NOMO-1 treated with DMSO at 0.1 percent for 48 hours (cell line): ENCODE results near the gene TUBB3.

Source experiments
- DNase-seq: peaks from one replicate; lab custom pipeline; 2025; ENCODE audit not compliant: unreplicated experiment; lab: John Stamatoyannopoulos, UW

The TUBB3 gene

DNA sequence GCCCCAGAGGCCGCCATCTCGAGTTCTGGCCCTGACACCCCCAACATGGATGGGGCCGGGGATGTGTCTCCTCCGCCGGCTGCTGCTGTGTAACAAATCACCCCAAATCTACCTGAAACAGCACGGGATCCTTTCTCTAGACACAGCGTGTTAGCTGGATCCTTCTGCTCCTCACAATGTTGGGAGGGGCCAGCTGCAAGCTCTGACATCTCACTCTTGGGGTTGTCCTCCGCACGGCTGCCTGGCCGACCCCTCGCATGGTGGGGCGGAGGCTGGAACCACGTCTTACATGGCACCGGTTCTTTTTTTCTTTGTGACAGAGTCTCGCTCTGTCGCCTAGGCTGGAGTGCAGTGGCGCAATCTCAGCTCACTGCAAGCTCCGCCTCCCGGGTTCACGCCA lies 13.8 kb downstream of the TUBB3 start:
- no peak for DNase-seq

DNA sequence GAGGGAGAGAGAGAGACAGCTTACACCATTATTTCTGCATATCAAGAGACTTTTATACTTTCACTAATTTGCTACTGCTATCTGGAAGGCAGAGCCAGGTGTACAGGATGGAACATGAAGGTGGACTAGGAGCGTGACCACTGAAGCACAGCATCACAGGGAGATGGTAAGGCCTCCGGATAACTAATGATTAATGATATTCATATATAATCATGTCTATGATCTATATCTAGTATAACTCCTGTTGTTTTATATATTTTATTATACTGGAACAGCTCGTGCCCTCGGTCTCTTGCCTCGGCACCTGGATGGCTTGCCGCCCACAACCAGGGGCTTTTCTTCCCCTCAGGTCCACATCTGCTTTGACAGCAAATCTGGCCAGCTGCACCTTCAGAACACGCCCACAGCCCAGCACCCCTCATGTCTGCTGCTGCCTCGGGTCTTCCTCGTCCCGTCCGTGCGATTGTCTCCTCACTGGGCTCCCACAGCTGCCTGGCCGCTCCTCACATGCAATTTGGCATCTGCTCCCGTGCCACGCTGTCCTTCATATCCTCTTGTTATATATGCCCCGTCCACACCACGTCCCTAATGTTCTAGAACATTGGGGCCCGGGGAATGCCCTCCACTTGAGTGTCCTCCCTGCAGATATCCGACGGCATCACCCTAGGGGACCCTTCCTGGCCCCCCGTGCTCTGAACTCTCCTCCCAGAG lies 15.2 kb downstream of the TUBB3 start:
- no peak for DNase-seq

DNA sequence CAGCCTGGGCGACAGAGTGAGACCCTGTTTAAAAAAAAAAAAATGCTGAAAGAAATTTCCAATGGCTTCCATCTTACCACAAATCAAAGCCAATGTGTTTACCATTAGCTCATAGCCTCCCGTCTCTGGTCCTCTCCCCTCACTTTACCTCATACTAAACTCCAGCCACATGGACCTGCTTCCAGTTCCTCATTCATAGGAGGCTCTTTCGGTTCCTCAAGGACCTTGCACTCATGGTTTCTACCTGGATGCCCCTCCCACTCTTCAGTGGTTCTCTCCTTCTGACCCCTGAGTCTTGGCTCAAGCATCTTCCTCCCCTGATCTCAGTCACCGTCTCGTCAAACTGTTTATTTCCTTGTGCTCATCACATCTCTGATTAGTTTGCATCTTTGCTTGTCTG lies 21.6 kb downstream of the TUBB3 start:
- peak; percentile 65 for DNase-seq

DNA sequence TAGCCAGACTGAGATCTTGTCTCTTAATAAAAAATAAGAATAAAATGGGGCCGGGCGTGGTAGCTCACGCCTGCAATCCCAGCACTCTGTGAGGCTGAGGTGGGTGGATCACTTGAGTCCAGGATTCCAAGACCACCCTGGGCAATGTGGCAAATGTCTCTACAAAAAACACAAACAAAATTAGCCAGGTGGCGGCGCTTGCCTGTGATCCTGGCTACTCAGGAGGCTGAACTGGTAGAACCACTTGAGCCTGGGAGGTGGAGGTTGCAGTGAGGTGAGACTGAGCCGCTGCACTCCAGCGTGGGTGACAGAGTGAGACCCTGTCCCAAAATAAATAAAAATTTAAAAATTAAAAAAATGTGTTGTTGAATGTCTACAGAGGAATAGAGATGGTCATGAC lies 22.5 kb downstream of the TUBB3 start:
- no peak for DNase-seq

DNA sequence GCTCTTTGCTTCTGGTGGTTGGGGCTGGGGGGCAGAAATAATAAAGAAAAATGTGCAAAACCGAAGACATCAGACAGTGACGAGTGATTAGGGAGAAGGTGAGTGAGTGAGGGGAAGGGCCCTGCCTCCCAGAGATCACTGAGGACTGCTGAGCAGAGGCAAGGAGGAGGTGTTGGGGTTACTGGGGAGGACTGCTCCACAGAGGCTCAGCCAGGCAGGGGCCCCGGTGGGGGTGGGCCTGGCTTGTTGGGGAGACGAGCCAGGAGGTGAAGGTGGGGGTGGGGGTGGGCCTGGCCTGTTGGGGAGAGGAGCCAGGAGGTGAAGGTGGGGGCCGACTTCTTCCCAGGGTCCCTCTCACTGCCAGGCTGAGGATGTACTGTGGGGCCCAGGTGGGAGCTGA lies 23.4 kb downstream of the TUBB3 start:
- no peak for DNase-seq

DNA sequence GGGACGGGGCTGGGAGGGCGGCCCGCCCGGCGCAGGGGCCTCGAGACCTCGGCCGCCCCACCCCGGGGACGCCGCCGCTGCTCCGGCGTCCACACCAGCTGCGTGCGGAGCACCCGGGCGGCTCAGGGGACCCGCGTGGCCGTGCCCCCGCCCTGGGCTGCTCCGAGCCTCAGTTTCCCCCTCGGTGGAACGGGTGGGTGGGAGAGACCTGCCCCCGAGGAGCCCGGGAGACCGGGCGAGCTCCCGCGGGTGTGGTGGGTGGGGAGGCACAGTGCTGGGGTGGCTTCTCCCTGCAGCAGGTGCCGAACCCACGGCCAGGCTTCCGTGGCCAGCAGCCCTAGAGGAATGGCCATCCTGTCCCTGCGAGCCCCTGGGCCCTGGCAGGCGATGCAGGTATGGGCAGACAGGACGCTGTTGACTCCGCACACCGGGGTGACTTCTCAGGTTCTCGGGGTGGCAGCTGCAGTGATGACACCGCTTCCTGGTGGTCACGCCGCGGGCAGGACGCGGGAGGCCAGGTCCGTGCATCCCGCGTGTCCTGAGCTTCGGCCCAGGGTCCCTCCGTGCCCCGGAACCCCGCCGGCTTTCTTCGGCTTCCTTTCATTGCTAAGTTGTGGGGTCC lies 26.1 kb downstream of the TUBB3 start:
- no peak for DNase-seq

DNA sequence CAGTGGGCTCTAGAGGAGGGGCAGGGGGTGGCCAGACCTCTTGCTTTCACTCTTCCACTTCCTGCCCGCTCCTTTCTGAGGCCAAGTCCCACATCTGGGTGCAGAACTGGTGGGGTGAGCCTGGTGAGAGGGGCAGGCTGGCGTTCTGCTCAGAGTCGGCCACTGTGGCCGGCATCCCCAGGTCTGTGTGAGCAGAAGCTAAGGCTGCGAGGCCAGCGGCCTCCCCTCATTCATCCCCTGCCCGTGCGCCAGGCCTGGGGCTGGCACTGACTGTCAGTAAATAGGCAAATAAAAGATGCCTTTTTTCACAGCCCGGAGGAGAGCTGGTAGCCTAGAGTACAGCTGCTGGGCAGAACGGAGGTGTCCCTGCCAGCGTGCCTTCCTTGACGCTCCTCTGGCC lies 26.6 kb downstream of the TUBB3 start:
- DNase-seq, result no peak

DNA sequence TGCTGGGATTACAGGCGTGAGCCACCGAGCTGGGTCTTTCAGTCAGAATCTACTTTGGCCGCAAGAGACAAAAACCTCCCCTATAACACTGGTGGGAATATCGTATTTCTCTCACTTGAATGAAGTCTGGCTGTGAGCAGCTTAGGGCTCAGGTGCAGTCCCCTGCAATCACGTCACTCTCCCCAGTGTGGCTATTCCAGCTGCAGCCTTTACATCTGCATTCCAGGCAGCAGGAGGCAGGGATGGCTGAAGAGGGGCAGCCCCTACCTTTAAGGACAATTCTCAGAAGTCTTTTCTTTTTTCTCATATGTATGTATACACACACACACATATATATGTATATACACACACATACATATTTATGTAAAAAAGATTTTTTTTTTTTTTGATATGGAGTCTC lies 28.4 kb downstream of the TUBB3 start:
- DNase-seq, result no peak

DNA sequence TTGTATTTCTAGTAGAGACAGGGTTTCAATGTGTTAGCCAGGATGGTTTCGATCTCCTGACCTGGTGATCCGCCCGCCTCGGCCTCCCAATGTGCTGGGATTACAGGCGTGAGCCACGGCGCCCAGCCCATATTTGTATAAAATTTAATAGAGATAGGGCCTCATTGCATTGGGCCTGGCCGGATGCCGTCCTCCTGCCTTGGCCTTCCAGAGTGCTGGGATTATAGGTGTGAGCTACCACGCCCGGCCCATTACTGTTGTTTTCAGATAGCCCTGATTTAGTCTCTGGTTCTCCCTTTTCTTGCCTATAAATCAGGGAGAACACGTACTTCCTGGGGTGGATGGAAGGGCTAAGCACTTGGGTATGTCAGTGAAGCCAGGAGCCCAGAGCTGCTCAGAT lies 28.9 kb downstream of the TUBB3 start:
- DNase-seq, result no peak

DNA sequence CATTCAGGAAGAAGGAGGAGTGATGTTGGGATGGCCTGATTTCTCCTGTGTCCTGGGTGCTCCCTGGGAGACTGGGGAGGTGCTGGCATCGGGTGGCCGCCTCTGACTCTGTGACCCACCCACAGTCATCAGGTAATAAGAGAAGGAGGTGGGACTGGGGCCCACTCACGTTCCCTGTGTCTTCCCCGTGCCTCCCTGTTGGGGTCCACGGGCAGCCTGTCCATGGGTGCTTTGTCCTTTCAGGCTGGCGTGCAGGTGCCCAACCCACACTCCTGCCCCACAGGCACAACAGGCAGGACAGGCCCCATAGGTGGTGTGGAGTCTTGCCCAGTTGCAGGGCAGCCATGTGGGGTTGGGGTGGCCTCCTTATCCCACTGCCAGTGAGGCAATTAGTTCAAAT lies 29.4 kb downstream of the TUBB3 start:
- no peak for DNase-seq

DNA sequence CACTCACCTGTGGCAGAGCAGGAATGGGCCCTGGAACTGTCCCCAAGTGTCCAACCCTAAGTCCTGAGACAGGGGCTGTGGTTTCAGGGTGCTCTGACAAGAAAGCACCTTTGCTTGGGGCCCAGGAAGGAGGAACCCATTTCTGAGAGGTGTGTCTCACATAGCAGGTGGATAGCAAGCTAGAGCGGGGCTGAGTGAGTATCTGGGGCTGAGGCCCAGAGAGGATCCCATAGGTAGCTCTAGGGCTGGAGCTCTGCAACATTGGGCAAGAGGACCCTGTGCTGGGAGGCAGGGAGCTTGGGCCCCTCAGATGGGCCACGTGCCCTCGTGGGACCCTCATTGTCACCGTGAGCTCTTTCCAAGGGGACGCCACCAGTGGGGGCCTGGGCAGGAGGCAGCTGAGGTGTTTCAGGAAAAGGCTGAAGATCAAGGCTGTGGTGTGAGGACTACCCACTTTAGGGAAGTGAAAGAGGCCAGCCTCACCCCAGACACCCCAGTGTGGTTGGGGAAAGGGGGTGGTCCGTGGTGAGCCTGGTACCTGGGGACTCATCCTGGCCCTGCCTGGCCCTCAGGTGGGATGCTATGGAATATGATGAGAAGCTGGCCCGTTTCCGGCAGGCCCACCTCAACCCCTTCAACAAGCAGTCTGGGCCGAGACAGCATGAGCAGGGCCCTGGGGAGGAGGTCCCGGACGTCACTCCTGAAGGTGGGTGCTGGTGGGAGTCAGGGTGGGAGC lies 30.7 kb downstream of the TUBB3 start:
- DNase-seq, result peak; percentile 31

DNA sequence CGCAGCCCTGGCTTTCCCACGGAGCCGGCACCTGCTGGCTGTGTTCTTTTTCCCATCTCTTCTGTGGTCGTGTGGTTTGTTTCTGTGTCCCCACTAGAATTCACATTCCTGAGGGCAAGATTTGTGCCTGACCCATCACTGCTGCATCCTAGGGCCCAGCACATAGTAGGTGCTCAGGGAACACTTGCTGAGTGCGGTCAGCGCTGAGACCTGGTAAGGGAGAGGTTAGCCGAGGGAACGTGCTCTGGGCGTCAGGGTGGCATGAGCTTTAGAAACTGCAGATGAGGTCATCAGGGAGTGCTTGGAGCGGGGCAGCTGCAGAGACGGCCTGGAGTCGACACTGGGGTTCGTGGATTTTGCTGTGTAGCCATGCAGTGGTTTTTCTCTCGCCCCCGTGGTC lies 31.3 kb downstream of the TUBB3 start:
- DNase-seq, result no peak

DNA sequence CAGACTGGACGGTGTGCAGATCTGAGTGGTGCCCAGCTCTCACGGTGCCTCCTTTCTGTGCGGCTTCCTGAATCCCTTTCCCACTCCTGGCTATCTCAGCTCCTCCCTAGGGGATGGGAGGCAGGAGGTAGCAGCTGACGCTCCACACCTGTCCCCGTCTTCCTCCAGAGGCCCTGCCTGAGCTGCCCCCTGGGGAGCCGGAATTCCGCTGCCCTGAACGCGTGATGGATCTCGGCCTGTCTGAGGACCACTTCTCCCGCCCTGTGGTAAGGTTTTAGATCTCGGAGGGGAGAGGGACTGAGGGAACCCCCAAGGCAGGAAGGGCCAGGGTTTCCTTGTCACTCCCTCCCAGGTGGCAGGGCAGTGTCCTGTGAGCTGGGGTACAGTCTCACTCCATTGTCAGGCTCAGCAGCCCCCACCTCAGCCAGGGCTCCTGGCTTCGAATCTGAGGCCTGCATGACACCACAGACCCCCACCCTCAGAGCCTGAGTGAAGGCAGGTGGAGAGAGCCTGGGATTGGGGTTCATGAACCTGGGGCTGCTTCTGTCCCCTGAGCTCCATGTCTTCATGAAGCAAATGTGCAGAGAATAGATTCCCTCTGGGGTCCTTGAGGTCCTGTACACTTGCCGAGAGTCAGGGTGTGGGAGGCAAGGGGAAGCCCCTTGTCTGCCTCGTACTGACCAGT lies 32.0 kb downstream of the TUBB3 start:
- no peak for DNase-seq

DNA sequence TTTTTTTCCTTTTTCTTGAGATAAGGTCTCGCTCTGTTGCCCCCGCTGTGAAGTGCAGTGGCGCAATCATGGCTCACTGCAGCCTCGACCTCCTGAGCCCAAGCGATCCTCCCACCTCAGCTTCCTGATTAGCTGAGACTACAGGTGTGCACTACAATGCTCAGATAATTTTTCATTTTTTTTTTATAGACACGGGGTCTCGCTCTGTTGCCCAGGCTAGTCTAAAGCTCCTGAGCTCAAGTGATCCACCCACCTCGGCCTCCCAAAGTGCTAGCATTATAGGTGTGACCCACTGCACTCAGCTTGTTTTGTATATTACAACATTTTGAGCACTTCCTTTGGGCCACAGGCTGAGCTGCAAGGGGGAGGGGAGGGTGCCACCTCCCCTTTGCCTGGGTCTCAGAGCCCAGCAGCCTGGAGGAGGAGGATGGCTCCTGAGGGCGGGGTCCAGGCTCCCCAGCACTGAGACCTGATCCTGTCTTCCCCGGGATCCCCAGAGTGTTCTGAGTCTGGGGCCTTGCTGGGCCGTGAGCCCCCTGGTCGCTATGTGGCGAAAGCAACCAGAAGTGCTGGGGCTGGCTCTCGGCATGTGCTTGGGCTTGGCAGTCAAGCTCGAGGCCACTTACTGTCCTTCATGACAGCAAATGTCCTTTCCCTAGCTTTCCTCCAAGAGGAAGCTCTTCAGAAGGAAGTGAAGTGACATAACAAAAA lies 33.5 kb downstream of the TUBB3 start:
- peak; percentile 57 for DNase-seq

DNA sequence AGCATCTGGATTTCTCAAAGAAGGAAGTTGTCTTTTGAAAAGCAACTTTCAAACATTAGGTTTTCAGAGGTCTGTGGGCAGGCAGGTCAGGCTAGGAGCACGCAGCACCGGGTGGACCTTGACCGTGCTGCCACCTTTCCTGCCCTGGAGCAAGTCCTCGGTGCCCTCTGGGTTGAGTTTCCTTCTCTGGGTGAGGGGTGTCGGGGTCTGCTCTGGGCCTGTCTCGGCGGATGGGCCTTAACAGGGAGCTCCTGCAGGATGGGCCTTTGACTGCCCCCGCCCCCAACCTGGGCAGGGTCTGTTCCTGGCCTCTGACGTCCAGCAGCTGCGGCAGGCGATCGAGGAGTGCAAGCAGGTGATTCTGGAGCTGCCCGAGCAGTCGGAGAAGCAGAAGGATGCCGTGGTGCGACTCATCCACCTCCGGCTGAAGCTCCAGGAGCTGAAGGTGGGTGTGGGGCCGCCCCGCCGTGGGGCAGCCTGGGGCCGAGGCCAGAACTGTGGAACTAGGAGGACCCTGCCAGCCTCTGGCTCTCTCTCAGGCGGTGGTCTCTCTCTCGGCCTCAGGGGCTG lies 34.2 kb downstream of the TUBB3 start:
- DNase-seq, result no peak

DNA sequence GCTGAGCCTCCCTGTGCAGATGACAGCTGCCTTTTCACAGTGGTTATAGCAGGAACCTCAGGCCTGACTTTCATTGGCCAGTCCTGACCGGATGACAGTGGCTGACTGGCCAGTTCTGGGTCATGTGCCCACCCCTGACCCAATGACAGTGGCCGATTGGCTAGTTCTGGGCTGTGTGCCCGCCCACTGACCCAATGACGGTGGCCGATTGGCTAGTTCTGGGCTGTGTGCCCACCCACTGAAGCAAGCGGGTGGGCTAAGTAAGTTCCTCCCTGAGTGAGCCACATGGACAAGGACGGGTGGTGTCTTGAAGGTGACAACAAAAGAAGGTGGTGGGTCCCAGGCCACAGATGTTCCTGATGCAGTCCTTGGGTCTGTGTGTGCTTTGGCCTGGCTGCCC lies 34.9 kb downstream of the TUBB3 start:
- peak; percentile 82 for DNase-seq

DNA sequence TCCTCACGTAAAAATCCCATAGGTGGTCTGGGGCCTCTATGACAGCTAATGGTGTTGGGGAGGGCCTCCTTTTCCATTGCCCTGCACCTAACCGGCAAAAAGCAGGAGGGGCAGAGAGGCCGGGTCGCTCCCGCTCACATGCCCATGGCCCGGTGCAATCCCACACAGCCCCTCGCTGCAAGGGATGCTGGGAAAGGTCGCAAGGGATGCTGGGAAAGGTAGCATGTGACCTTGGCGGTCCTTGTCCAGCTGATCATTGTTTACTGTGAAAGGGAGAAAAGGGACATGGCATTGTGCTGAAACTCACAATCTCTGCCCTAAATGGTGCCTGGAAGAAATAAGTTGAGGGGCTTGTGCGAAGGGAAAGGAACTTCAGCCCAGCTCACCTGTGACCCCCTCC lies 35.5 kb downstream of the TUBB3 start:
- DNase-seq, result no peak

DNA sequence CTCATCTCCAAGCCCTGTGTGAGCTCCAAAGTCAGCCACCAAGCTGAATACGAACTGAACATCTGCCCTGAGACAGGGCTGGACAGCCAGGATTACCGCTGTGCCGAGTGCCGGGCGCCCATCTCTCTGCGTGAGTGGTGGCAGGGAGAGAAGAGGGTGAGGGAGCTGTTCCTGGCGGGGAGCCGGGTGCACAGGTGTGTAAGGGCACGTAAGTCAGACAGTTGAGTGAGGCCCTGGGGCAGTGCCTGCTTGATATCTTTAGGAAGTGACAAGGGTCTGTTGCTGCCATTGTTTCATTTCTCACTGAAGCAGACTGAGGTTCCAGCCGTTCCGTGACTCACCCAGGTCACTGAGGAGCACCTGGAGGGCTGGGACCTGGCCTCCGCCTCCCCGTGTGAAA lies 37.8 kb downstream of the TUBB3 start:
- DNase-seq, result no peak

DNA sequence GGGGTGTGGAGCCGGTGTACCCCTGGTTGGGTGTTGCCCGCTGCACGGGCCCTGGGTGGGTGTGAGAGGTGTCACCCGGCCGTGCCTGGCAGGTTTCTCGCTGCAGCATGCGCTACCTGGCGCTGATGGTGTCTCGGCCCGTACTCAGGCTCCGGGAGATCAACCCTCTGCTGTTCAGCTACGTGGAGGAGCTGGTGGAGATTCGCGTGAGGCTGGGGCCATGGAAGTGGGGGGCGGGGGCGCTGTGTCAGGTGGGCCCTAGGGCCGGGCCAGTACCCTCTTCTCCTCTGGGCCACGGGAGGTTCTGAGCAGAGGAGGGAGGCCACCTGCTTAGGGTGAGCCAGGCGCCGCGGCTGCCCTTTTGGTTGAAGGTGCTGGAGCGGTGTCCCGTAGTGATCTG lies 38.8 kb downstream of the TUBB3 start:
- no peak for DNase-seq

DNA sequence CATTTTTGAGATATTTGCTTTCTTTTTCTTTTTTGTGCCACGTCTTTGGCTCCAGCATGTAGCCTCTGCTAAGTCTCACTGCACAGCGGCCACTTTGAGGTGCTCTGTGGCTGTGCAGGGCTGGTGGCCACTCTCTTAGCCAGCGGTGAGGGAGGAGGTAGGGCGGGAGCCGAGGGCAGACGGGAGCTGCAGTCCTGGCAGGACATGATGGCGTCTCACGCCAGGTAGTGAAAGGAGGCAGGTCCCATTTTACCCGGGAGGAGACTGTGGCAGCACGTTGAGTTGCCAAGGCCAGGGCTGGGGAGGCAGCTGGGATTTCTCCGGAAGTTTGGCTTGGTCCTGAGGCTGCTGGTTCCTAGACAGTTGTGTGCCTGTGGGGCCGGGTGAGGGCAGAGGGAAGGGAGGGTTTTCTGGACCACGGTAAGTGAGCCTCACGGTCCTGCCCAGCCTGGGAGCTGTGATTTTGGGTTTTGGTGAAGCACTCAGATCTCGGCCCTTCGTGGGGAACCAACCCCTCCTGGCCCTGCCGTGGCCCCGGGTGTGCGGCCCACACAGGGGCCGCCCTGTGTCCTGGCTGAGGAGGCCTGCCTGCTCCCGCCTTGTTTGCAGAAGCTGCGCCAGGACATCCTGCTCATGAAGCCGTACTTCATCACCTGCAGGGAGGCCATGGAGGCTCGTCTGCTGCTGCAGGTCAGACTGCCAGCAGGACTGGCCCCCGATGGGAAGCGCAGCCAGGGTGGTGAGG lies 39.8 kb downstream of the TUBB3 start:
- no peak for DNase-seq
